MG63 (cell line): ENCODE results near the gene HNRNPAB. TPM values are rescaled to one million over a fixed set of nuclear protein-coding genes. Genes with fewer than 3 reads are reported as not detected.
"Not testable (repeated sequence)": the region's sequence is repeated elsewhere in the genome, so short reads cannot be mapped to it uniquely, and the experiment has no call there.

ENCODE experiments used
- DNase-seq: peaks from one replicate; pipeline ENCODE4 v3.0.0-alpha.2; 2020
- H3K27me3 ChIP-seq: fragments of 250-450 bp; sonication (Bioruptor Pico); 2 replicates; pipeline ENCODE4 v1.5.1; 2020; ENCODE audit warnings: mild to moderate bottlenecking, moderate library complexity
- H3K36me3 ChIP-seq: fragments of 250-450 bp; sonication (Bioruptor Pico); 2 replicates; pipeline ENCODE4 v1.5.1; 2020; ENCODE audit warnings: mild to moderate bottlenecking, moderate library complexity
- H3K4me3 ChIP-seq: fragments of 250-450 bp; sonication (Bioruptor Pico); 2 replicates; pipeline ENCODE4 v1.5.1; 2020; ENCODE audit warnings: mild to moderate bottlenecking, moderate library complexity
- H3K9me3 ChIP-seq: fragments of 250-450 bp; sonication (Bioruptor Pico); 2 replicates; pipeline ENCODE4 v1.5.1; 2020; ENCODE audit warnings: mild to moderate bottlenecking, moderate library complexity
- total RNA-seq: library from RNA; depleted of rRNA; stranded (reverse); fragments of >200 nt; shearing (Covaris generic); gene quantifications from 2 replicates; pipeline ENCODE4 v1.2.3, GENCODE V29; 2014; ENCODE audit warnings: low replicate concordance

HNRNPAB gene
- total RNA-seq, 1 experiment from 2014 or later = 250 TPM

DNA sequence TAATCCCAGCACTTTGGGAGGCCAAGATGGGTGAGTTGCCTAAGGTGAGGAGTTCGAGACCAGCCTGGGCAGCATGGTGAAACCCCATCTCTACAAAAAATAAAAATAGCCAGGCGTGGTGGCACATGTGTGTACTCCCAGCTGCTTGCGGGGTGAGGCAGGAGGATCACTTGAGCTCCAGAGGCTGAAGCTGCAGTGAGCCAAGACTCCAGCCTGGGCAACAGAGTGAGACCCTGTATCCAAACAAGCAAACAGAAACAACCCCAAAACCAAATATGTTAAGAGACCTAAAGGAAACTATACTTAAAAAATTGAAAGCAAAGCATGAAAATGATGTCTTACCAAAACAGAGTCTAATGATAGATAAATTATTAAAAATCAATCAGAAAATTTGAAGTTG, 12.4 kb downstream of the HNRNPAB start:
- H3K36me3 ChIP-seq = peaks cover 84% of the 10 kb centered on the region
- no peak for DNase-seq

DNA sequence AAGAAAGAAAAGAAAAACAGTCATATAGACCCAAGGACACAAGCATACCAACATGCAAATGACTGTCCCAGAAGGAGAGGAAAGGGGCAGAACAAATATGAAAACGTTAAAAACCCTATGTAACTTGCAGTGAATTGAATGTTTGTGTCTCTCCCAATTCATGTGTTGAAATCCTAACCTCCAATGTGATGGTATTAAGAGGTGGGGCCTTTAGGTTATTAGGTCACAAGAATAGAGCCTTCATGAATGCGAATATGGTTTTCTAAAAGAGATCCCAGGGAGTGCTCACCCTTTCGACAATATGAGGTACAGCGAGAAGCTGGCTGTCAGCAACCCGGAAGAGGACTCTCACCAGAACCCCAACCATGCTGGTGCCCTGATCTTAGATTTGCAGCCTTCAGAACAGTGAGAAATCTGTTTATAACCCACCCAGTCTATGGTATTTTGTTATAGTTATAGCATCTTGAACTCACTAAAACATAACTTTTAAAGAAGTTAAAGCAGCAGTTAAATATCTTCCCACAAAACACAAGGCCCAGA, 14.0 kb downstream of the HNRNPAB start:
- DNase-seq = no peak
- H3K9me3 ChIP-seq = no peaks in the 10 kb centered on the region
- peaks cover 84% of the 10 kb centered on the region for H3K36me3 ChIP-seq
- no peak overlapping the region for H3K4me3 ChIP-seq
- H3K27me3 ChIP-seq = no peaks in the 10 kb centered on the region

More for the DNA sequence above, 12.4 kb downstream of the HNRNPAB start:
- Histone ChIP-seq H3K9me3 (no peaks in the 10 kb centered on the region), H3K4me3 (no peak overlapping the region), H3K27me3 (no peaks in the 10 kb centered on the region)

DNA sequence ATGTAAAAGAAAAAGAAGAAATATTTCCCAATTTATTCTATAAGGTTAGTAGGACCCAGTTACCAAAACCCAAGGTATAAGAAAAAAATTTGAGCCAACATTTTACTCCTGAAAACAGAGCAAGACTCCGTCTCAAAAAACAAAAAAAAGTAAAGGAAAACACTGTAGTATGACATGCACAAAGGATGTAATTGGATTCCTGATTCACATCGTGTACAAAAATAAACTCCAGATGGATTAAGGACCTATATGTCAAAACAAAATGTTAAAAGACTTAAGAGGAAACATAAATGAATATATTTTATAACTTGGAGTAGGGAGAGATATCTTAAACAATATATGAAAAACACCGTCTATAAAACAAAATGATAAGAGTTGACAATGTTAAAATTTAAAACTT, 14.5 kb downstream of the HNRNPAB start:
- Histone ChIP-seq H3K9me3 (no peaks in the 10 kb centered on the region), H3K27me3 (no peaks in the 10 kb centered on the region), H3K36me3 (peaks cover 84% of the 10 kb centered on the region), H3K4me3 (no peak overlapping the region)
- DNase-seq = no peak

DNA sequence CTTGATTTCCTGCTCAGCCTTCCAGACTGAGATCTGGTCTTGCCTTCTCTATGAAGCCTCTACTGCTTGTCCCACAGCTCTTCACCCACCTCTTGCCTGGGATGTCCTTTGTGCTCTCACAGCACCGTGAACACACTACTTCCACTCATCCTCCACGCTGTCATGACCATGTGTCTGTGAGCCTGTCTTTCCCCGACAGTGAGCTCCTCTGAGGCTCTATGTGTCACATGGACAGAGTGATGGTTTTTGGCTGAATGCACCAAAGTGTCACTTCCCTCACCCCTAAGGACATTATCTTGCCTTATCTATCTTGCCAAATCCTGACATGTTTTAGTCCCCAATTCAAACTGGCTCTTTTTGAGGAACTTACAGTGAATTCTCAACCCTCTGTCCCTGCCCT, 16.9 kb downstream of the HNRNPAB start:
- no peak for DNase-seq
- H3K4me3 ChIP-seq = no peak overlapping the region
- H3K36me3 ChIP-seq = peaks cover 84% of the 10 kb centered on the region
- no peaks in the 10 kb centered on the region for H3K9me3 ChIP-seq
- no peaks in the 10 kb centered on the region for H3K27me3 ChIP-seq

DNA sequence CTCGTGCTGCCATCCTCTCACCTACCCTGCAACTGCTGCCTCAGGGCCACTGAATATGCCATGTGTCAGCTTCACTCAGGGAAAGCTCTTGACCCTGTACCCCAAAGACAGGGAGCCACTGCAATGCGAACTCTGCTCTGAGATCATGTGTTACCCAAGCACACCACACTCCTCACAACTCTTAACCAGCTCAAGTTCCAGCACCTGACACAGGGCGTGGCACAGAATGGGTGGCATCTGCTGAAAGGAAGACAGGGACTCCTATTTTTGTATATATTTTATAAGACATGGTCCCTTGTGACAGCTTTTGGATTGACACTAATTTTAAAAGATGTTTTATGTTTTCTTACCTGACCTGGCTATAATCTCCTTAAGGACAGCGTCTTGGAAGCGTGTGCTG, 17.5 kb downstream of the HNRNPAB start:
- Histone ChIP-seq H3K4me3 (no peak overlapping the region), H3K9me3 (no peaks in the 10 kb centered on the region), H3K27me3 (no peaks in the 10 kb centered on the region), H3K36me3 (peaks cover 84% of the 10 kb centered on the region)
- no peak for DNase-seq

DNA sequence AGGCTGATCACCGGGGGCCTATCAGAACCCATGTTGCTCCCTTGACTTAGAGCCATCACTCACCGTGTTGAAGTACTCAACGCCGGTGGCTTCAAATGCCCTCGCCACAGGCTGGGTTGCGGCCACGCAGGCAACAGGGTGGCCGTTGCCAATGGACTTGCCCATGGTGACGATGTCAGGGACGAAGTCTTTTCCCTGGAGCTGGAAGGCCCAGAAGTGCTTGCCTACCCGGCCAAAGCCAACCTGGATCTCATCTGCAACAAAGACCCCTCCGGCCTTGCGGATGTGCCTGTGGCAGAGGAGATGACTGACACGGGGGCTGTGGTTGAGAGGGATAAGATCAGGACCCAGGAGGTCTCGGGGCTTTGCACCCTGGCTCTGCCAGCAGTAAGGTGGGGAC, 18.0 kb downstream of the HNRNPAB start:
- Histone ChIP-seq H3K36me3 (peaks cover 84% of the 10 kb centered on the region), H3K27me3 (no peaks in the 10 kb centered on the region), H3K4me3 (no peak overlapping the region), H3K9me3 (no peaks in the 10 kb centered on the region)
- DNase-seq = no peak

DNA sequence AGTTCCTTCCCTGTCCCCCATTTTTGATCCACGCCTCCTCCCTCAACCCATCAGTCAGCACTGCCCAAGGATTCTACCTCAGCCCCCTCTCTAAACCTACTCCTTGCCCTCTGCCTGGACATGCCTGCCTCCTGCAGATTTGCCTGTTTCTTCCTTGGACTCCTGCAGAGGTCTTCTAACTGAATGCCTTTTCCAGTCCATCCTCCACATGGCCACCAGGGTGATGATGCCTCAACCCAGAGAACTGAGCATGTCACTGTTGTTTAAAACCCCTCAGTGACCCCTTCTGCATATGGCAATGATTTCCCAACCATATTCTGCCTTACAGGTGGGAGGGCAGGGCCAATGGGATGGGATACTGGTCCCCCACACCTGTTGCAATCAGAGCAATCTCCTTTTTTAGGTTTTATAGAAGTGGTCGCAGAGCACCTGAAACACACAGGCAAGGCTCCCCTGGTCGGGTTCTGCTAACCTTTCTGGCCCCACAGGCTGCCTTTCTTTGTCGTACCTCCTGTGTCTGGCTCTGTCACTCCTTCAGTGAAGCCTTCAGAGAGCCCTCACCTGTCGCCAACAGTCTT, 19.0 kb downstream of the HNRNPAB start:
- Histone ChIP-seq H3K27me3 (no peaks in the 10 kb centered on the region), H3K9me3 (no peaks in the 10 kb centered on the region), H3K4me3 (no peak overlapping the region), H3K36me3 (peaks cover 91% of the 10 kb centered on the region)
- no peak for DNase-seq

DNA sequence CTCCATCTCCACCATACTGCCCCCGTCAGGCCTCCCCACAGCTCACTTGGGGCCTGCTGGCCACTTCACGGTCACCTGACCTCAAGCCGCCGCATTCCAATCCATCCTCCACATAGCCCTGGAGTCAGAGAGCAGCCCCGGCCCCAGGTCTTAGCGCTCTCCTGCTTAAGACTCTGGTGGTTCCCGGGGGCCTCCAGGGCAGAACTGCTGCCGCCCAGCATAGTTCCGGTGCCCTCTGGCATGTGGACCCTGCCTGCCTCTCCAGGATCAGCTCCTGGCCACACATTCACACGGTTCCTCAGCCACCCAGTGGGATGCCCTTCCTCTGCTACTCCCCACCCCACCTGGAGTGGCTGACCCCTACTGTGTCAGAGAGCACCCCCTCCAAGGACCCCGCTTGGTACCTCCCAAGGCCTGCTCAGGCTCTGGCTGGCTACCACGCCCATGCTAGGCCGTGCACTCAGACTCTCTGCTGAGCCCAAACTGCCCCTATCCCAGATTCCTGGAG, 19.5 kb downstream of the HNRNPAB start:
- H3K27me3 ChIP-seq = no peaks in the 10 kb centered on the region
- H3K4me3 ChIP-seq = no peak overlapping the region
- peaks cover 91% of the 10 kb centered on the region for H3K36me3 ChIP-seq
- no peak for DNase-seq
- H3K9me3 ChIP-seq = no peaks in the 10 kb centered on the region

DNA sequence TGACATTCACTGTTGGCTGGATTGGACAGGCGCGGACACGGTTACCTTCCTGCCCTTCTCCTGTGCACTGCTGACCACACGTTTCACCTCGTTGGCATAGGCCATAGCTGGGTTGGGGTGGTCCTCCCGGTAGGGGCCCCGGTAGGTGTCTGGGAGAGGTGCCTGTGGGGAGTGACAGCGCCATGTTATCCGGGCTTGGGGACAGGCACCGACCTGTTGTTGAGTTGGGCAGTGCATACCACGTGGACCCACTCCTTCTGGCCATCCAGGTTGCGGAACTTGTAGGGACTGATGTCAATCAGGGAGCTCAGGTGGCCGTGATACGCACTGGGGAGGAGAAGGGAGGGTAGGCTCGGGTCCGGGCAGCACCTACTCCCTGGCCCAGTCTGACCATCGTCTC, 20.1 kb downstream of the HNRNPAB start:
- no peaks in the 10 kb centered on the region for H3K27me3 ChIP-seq
- H3K36me3 ChIP-seq = peaks cover 95% of the 10 kb centered on the region
- no peak overlapping the region for H3K4me3 ChIP-seq
- DNase-seq = no peak
- H3K9me3 ChIP-seq = no peaks in the 10 kb centered on the region

DNA sequence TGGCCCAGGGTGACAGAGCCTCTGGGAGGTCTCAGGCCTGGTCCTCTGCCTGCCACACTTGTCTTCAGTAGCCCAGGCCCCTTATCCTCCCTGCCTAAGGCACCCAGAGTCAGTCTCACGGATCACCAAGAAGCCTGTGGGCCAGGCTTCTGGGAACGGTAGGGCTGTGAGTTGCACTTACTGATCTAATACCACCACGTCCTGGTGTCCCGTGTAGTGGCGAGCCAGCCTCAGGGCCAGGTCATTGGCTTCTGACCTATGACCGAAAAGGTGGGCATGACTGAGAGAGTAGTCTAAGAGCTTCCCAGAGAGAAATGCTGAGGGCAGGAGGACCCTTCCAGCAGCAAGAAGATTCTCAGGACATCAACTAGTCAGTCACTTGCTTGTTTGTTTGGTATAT, 20.8 kb downstream of the HNRNPAB start:
- Histone ChIP-seq H3K27me3 (no peaks in the 10 kb centered on the region), H3K9me3 (no peaks in the 10 kb centered on the region), H3K4me3 (no peak overlapping the region), H3K36me3 (peaks cover 97% of the 10 kb centered on the region)
- DNase-seq = no peak

DNA sequence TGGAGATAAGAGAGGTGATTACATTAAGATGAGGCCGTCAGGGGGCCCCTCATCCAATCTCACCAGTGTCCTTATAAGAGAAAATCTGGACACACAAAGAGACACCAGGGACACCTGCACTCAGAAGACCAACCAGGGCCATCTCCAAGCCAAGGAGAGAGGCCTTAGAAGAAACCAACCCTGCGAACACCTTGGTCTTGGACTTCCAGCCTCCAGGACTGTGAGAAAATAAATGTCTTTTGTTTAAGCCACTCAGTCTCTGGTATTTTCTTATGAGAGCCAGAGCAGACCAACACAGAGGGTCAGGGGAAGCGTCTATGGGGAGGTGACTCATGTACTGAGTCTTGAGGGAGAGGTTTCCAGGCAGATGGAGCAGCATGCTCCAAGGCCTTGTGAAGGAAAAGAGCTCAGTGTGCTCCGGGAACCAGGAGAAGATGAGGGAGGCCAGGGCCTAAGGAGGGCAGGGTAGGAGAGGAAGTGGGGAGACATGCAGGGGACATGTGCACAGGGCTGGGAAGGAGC, 22.9 kb downstream of the HNRNPAB start:
- DNase-seq = no peak
- H3K4me3 ChIP-seq = no peak overlapping the region

DNA sequence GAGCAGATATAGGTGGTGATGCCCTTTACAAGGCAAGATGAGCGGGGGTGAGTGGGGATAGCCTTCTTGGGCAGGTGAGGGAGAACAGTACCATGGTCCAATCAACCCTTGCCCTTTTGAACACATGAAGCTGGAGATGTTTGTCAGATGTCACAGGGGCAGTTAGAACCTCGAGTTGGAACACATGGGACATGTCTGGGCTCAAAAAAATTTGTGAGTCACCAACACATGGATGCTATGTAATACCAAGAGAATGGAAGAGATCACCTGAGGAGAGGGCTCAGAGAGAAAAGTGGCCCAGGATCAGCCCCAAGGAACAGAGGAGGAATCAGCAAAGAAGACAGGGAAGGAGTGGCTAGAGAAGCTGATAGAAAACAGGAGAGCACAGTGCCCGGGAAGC, 23.6 kb downstream of the HNRNPAB start:
- no peak for DNase-seq
- Histone ChIP-seq H3K4me3 (no peak overlapping the region), H3K27me3 (no peaks in the 10 kb centered on the region), H3K9me3 (no peaks in the 10 kb centered on the region; the same call in none of the 2 replicates), H3K36me3 (peaks cover 92% of the 10 kb centered on the region)

More for the DNA sequence above, 22.9 kb downstream of the HNRNPAB start:
- no peaks in the 10 kb centered on the region; the same call in none of the 2 replicates for H3K9me3 ChIP-seq
- H3K27me3 ChIP-seq = no peaks in the 10 kb centered on the region
- H3K36me3 ChIP-seq = peaks cover 99% of the 10 kb centered on the region

DNA sequence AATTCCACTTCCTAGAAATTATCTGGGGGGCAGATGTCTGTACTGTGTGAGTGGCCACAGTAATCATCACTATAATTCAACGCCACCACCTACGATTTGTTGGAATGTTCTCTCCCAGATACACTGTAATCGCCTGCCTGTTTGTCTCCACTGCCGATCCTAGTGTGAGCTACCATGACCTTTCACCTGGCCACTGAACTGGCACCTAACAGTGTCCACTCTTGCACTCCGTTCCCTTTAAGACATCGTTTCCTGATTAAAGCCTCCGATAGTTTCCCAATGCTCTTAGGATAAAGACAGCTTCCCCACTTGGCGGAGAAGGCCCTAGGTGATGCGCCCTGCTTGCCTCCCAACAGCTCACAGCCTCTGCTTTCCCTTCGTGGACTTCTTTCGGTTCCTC, 24.3 kb downstream of the HNRNPAB start:
- no peak for DNase-seq

DNA sequence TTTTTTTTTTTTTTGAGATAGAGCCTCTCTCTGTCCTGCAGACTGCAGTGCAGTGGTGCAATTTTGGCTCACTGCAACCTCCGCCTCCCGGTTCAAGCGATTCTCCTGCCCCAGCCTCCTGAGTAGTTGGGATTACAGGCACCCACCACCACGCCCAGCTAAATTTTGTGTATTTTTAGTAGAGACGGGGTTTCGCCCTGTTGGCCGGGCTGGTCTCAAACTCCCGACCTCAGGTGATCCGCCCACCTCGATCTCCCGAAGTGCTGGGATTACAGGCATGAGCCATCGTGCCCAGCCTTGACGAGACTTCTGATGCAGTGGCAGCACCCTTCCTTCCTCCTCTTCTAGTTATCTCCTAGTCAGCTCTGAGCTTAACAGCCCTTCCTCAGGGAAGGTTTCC, 24.8 kb downstream of the HNRNPAB start:
- H3K36me3 ChIP-seq = peaks cover 80% of the 10 kb centered on the region
- not testable (repeated sequence) for H3K4me3 ChIP-seq, DNase-seq, H3K9me3 ChIP-seq, H3K27me3 ChIP-seq

More for the DNA sequence above, 24.3 kb downstream of the HNRNPAB start:
- H3K27me3 ChIP-seq = no peaks in the 10 kb centered on the region
- H3K9me3 ChIP-seq = no peaks in the 10 kb centered on the region; the same call in none of the 2 replicates
- H3K36me3 ChIP-seq = peaks cover 85% of the 10 kb centered on the region
- H3K4me3 ChIP-seq = no peak overlapping the region

DNA sequence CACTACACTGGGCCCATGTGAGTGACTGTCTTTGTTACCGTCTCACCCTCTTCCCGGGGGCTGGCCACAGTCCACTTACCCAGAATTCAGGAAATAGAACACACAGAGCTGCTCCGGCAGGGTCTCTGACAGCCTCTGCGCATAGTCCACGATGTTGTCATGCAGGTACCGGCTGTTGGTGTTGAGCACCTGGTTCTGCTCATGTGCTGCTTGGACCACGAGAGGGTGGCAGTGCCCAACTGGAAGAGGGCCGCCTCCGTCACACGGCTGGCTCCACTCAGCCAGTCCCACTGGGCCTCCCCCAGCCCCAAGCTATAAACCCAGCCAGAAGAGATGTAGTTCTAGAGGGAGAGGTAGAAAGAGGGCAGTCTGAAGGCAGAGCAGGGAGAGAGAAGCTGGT, 25.5 kb downstream of the HNRNPAB start:
- H3K36me3 ChIP-seq = peaks cover 73% of the 10 kb centered on the region
- H3K27me3 ChIP-seq = no peaks in the 10 kb centered on the region
- H3K9me3 ChIP-seq = no peaks in the 10 kb centered on the region; the same call in none of the 2 replicates
- H3K4me3 ChIP-seq = no peak overlapping the region
- DNase-seq = no peak

DNA sequence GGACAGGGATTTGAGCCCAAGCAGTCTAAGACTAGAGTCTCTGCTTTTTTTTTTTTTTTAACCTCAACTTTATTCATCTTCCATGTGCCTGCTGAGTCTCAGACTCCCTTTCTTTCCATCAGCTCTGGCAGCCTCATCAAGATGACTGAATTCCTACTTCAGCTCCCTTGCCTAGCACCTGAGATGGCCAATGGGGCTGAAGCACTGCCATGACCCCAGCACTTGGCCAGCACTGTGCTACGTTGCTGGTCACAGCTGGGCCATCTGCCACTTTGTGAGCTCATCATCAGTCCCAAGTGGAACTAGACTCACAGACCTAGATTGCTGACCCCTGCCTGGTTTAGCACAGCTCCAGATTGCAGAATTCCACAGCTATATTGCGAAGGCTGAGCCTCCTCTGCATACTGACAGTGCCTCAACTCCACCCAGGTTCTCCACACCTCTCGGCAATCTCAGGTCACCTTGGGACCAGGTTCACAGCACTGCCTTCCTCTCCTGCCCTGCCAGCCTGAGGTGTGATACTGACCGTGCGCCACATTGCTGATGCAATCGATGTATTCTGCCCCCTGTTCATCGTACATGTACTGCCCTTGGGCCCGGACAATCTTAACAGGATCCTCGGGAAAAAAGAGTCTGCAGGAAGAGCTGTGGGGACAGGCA, 26.7 kb downstream of the HNRNPAB start:
- H3K36me3 ChIP-seq = peaks cover 61% of the 10 kb centered on the region
- no peaks in the 10 kb centered on the region; the same call in none of the 2 replicates for H3K9me3 ChIP-seq
- DNase-seq = peak; percentile 76
- H3K27me3 ChIP-seq = no peaks in the 10 kb centered on the region
- H3K4me3 ChIP-seq = peak overlapping the region; percentile 99

DNA sequence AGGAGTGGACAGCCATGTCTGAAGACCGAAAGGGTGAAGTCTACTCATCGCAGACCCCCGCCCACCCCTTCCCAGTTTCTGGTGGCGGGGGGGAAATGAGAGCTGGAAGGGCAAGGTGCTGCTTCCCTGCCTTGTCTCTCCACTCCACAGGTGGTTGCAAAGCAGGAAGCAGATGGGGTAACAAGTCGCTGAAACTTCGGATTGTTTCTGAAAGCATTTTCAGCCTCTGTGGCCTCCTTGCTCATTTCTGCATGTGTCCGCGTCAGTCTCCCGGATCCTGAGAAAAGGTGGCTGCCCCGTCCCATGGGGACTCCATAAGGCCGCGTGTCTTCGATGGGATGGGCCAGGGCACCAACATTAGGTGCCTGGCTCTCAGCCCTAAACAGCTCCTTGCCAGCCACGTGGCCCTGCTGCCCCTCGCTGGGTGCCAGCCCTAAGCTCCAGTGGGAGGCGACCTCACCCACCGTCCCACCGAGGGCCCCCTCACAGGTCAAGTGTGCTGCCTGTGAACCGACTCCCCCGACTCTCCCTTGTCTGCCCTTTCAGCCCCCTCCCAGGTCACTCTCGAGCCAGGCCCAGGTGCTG, 27.3 kb downstream of the HNRNPAB start:
- peaks cover 55% of the 10 kb centered on the region for H3K36me3 ChIP-seq
- H3K4me3 ChIP-seq = peak overlapping the region; percentile 99
- H3K27me3 ChIP-seq = no peaks in the 10 kb centered on the region
- H3K9me3 ChIP-seq = no peaks in the 10 kb centered on the region; the same call in none of the 2 replicates
- no peak for DNase-seq
